Measurements from ENCODE around the gene FAM83C. TPM values are rescaled to one million over a fixed set of nuclear protein-coding genes. Genes with fewer than 3 reads are reported as not detected.

FAM83C gene
- polyA plus RNA-seq, 3 donors = not detected

GRCh38 chr20:35286899-35287508 lies 5.2 kb downstream of the FAM83C start:
- Histone ChIP-seq H3K4me1 (ENCODE audit: control insufficient read depth in 1 of 2, insufficient read depth in 2 of 2, low read length in 2 of 2) (peaks cover 16 to 18% of the 10 kb centered on the region in 2 donors), H3K4me2 (replicated peaks; ENCODE audit: extremely low read depth, low read length, poor library complexity, severe bottlenecking) (no peak overlapping the region), H4K20me1 (ENCODE audit: insufficient read depth, low read length) (peaks cover 5% of the 10 kb centered on the region), H3K9ac (ENCODE audit: insufficient read depth, low read length, poor library complexity, severe bottlenecking) (no peak overlapping the region), H3K27ac (ENCODE audit: low read depth in 1 of 2, low read length in 2 of 2) (no peak overlapping the region), H3K79me2 (ENCODE audit: insufficient read depth, low read length) (peaks cover 26% of the 10 kb centered on the region), H3K9me3 (replicated peaks in 1 of 2; ENCODE audit: control insufficient read depth in 1 of 2, insufficient read depth in 1 of 2, low read length in 2 of 2) (no peaks in the 10 kb centered on the region), H3K4me3 (replicated peaks in 1 of 3; ENCODE audit: low read depth in 2 of 3, low read length in 3 of 3) (no peak overlapping the region), H3K36me3 (replicated peaks in 1 of 2; ENCODE audit: control insufficient read depth in 1 of 2, insufficient read depth in 2 of 2, low read length in 2 of 2) (peaks cover 4 to 5% of the 10 kb centered on the region in 2 donors), H3K27me3 (ENCODE audit: control insufficient read depth in 2 of 2, insufficient read depth in 2 of 2, low read length in 2 of 2) (no peaks in the 10 kb centered on the region), H2AFZ (ENCODE audit: insufficient read depth, low read depth, low read length, poor library complexity, severe bottlenecking) (no peak overlapping the region)
- Mint-ChIP-seq H3K27ac (no peak overlapping the region), H3K36me3 (peaks cover 5 to 7% of the 10 kb centered on the region in 2 donors), H3K9me3 (no peaks in the 10 kb centered on the region), H3K4me3 (no peak overlapping the region), H3K27me3 (ENCODE audit: low read depth in 3 of 3) (peaks cover 1 to 5% (median 4%) of the 10 kb centered on the region in 3 donors), H3K4me1 (peaks cover 19% of the 10 kb centered on the region)
- WGBS (ENCODE audit: insufficient coverage) = 95% methylated on average over 16 of the region's 17 CpGs
- intact Hi-C loops (cut with micrococcal nuclease) = no loop called here
- DNase-seq = no peak
- no peak for TF ChIP-seq CTCF (IDR thresholded peaks at IDR 0.05)

- intact Hi-C loops (cut with micrococcal nuclease) = no loop called here
- Histone ChIP-seq H3K4me1 (ENCODE audit: control insufficient read depth in 1 of 2, insufficient read depth in 2 of 2, low read length in 2 of 2) (peaks cover 16 to 18% of the 10 kb centered on the region in 2 donors), H4K20me1 (ENCODE audit: insufficient read depth, low read length) (peaks cover 5% of the 10 kb centered on the region), H3K27ac (ENCODE audit: low read depth in 1 of 2, low read length in 2 of 2) (no peak overlapping the region), H2AFZ (ENCODE audit: insufficient read depth, low read depth, low read length, poor library complexity, severe bottlenecking) (peak overlapping the region; percentile 26), H3K9ac (ENCODE audit: insufficient read depth, low read length, poor library complexity, severe bottlenecking) (no peak overlapping the region), H3K27me3 (ENCODE audit: control insufficient read depth in 2 of 2, insufficient read depth in 2 of 2, low read length in 2 of 2) (no peaks in the 10 kb centered on the region), H3K79me2 (ENCODE audit: insufficient read depth, low read length) (peaks cover 32% of the 10 kb centered on the region), H3K9me3 (replicated peaks in 1 of 2; ENCODE audit: control insufficient read depth in 1 of 2, insufficient read depth in 1 of 2, low read length in 2 of 2) (no peaks in the 10 kb centered on the region), H3K4me2 (replicated peaks; ENCODE audit: extremely low read depth, low read length, poor library complexity, severe bottlenecking) (no peak overlapping the region), H3K4me3 (replicated peaks in 1 of 3; ENCODE audit: low read depth in 2 of 3, low read length in 3 of 3) (no peak overlapping the region), H3K36me3 (replicated peaks in 1 of 2; ENCODE audit: control insufficient read depth in 1 of 2, insufficient read depth in 2 of 2, low read length in 2 of 2) (peaks cover 4 to 11% of the 10 kb centered on the region in 2 donors)
- no peak for TF ChIP-seq CTCF (IDR thresholded peaks at IDR 0.05)
- H3K4me3 Mint-ChIP-seq = no peak overlapping the region
- DNase-seq = no peak
- no peaks in the 10 kb centered on the region for H3K9me3 Mint-ChIP-seq
- peaks cover 19% of the 10 kb centered on the region for H3K4me1 Mint-ChIP-seq
- H3K27me3 Mint-ChIP-seq (ENCODE audit: low read depth in 3 of 3) = peaks cover 1 to 5% (median 4%) of the 10 kb centered on the region in 3 donors
- H3K27ac Mint-ChIP-seq = peak overlapping the region in 3 of 7 donors; percentile 5 to 68 (median 43)
- H3K36me3 Mint-ChIP-seq = peaks cover 5 to 12% of the 10 kb centered on the region in 2 donors
- WGBS (ENCODE audit: insufficient coverage) = 98% methylated on average over 11 of the region's 12 CpGs
These were observed 5.9 kb downstream of the FAM83C start for GRCh38 chr20:35286077-35286898.
